ENCODE measurements around the gene OR6C65.
"Not testable (repeated sequence)": the region's sequence is repeated elsewhere in the genome, so short reads cannot be mapped to it uniquely, and the experiment has no call there.

Gene OR6C65

GRCh38 chr12:55400229-55400628 lies at the start of gene OR6C65:
OR6C65 (plus strand) TSS chr12:55400529; CDS start chr12:55400529, 0 bp downstream.
- no peak for DNase-seq (ENCODE audit: low read depth in 2 of 2)

GRCh38 chr12:55355338-55355737 lies 45.0 kb upstream of the OR6C65 start:
- not testable (repeated sequence) for DNase-seq (ENCODE audit: low read depth in 2 of 2)

GRCh38 chr12:55362675-55363074 lies 37.7 kb upstream of the OR6C65 start, which contains the start of gene OR6C75:
OR6C75 (plus strand) TSS chr12:55362975; CDS start chr12:55365111, 2,136 bp downstream.
- DNase-seq (ENCODE audit: low read depth in 2 of 2), result no peak

- no peak for DNase-seq (ENCODE audit: low read depth in 2 of 2)
These were observed 35.2 kb upstream of the OR6C65 start for GRCh38 chr12:55365086-55365485.

GRCh38 chr12:55372521-55372920 lies 27.8 kb upstream of the OR6C65 start:
- no peak for DNase-seq (ENCODE audit: low read depth in 2 of 2)

GRCh38 chr12:55385891-55386290 lies 14.4 kb upstream of the OR6C65 start:
- no peak for DNase-seq (ENCODE audit: low read depth in 2 of 2)

- DNase-seq (ENCODE audit: low read depth in 2 of 2), result no peak
These were observed 8.1 kb upstream of the OR6C65 start for GRCh38 chr12:55392032-55392795.

GRCh38 chr12:55396326-55396725 lies 4.0 kb upstream of the OR6C65 start:
- no peak for DNase-seq (ENCODE audit: low read depth in 2 of 2)

- DNase-seq (ENCODE audit: low read depth in 2 of 2), result no peak
These were observed 7.5 kb downstream of the OR6C65 start for GRCh38 chr12:55407866-55408265.

GRCh38 chr12:55409133-55409532 lies 8.8 kb downstream of the OR6C65 start:
- DNase-seq (ENCODE audit: low read depth in 2 of 2), result not testable (repeated sequence)

GRCh38 chr12:55412138-55412537 lies 11.8 kb downstream of the OR6C65 start:
- DNase-seq (ENCODE audit: low read depth in 2 of 2), result not testable (repeated sequence)

GRCh38 chr12:55413498-55414388 lies 13.4 kb downstream of the OR6C65 start:
- DNase-seq (ENCODE audit: low read depth in 2 of 2), result not testable (repeated sequence)

GRCh38 chr12:55414396-55414823 lies 14.1 kb downstream of the OR6C65 start:
- DNase-seq (ENCODE audit: low read depth in 2 of 2), result not testable (repeated sequence)

- DNase-seq (ENCODE audit: low read depth in 2 of 2), result not testable (repeated sequence)
These were observed 14.6 kb downstream of the OR6C65 start for GRCh38 chr12:55414889-55415288.

- no peak for DNase-seq (ENCODE audit: low read depth in 2 of 2)
These were observed 16.6 kb downstream of the OR6C65 start for GRCh38 chr12:55416961-55417360.

GRCh38 chr12:55420307-55420962 lies 20.1 kb downstream of the OR6C65 start:
- DNase-seq (ENCODE audit: low read depth in 2 of 2), result no peak

- DNase-seq (ENCODE audit: low read depth in 2 of 2), result no peak
These were observed 25.6 kb downstream of the OR6C65 start, which contains the start of gene OR6C76 for GRCh38 chr12:55425954-55426353. OR6C76 (plus strand) TSS chr12:55426254; CDS start chr12:55426254, 0 bp downstream.

- DNase-seq (ENCODE audit: low read depth in 2 of 2), result no peak
These were observed 28.3 kb downstream of the OR6C65 start for GRCh38 chr12:55428331-55429243.

- not testable (repeated sequence) for DNase-seq (ENCODE audit: low read depth in 2 of 2)
These were observed 40.9 kb downstream of the OR6C65 start for GRCh38 chr12:55441233-55441632.

GRCh38 chr12:55443776-55444175 lies 43.4 kb downstream of the OR6C65 start, which contains the start of gene OR6C2:
OR6C2 (plus strand) TSS chr12:55444076; CDS start chr12:55452214, 8,138 bp downstream.
- no peak for DNase-seq (ENCODE audit: low read depth in 2 of 2)

- no peak for DNase-seq (ENCODE audit: low read depth in 2 of 2)
These were observed 45.0 kb downstream of the OR6C65 start for GRCh38 chr12:55445357-55445756.
